Right renal pelvis (tissue), 4 donors: ENCODE data around the gene CHN2. TPM values are rescaled to one million over a fixed set of nuclear protein-coding genes. Genes with fewer than 3 reads are reported as not detected.

Experiments
- DNase-seq, 4 donors: peaks; one replicate each; pipeline ENCODE4 v3.0.0-alpha.2; 2013; ENCODE audit warnings: low read depth in 4 of 4, low spot score in 3 of 4, missing footprints in 1 of 4
- polyA plus RNA-seq, 4 donors: library from polyadenylated mRNA; unstranded; fragments of 120-200 nt; gene quantifications; one replicate each; pipeline ENCODE4 v1.2.1, GENCODE V29; 2013; ENCODE audit not compliant: insufficient read length in 4 of 4

The CHN2 gene
- polyA plus RNA-seq, 4 donors: 10.5 to 23.1 (median 17.6) TPM

DNA sequence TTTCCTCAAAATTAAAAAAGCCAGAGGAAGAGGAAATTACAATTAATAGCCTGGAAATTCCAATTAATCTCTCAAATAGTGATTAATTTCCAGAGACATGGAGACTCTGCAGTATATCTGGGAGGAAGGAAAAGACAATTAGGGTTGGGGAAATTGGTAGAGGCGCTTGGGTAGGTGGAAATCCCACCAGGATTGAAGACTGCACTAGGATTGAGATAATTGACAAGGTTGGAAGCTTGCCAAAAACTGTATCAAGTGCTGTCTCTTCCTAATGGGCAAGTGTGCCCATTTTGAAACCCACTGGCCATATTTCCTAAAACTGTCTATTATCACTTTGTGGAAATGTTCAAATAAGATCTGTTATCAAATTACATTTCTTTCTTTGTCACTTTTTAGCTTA lies 21.6 kb downstream of the CHN2 start:
- no peak for DNase-seq

DNA sequence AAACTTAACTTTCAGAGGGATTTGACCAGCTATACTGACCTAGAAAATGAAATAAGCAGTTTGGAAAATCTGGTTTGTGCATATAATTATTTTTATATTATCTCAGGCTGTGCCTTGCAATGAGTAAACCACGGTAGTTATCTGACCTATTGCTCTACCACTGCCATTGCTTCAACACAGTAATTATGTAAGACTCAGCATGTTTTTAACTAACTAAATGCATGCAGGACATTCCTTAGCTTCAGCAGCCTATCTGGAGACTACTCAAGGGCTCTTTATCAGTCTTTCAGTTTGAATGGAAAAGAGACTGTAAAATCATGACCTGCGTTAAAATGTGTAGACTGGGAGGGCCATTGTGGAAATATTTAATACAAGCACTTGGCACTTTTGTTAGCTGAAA lies 22.5 kb downstream of the CHN2 start:
- DNase-seq: no peak

DNA sequence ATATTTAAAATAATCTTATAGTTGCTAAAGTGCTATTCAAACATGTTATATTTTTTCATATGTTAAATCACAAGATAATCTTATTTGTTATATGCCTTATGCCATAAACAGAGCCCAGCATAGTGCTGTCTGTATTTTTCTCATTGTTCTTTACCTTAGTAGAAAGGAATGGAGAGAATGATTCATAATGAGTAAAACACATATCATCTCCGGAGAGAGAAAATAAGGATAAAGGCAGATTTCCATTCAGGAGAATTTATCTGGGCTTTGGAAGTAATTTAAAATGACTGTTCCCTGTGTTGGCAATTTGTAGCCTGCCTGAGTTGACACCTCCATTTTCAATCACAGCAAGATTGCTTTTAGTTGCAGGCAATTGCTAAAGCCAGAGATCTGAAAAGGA lies 30.2 kb downstream of the CHN2 start:
- DNase-seq: no peak

DNA sequence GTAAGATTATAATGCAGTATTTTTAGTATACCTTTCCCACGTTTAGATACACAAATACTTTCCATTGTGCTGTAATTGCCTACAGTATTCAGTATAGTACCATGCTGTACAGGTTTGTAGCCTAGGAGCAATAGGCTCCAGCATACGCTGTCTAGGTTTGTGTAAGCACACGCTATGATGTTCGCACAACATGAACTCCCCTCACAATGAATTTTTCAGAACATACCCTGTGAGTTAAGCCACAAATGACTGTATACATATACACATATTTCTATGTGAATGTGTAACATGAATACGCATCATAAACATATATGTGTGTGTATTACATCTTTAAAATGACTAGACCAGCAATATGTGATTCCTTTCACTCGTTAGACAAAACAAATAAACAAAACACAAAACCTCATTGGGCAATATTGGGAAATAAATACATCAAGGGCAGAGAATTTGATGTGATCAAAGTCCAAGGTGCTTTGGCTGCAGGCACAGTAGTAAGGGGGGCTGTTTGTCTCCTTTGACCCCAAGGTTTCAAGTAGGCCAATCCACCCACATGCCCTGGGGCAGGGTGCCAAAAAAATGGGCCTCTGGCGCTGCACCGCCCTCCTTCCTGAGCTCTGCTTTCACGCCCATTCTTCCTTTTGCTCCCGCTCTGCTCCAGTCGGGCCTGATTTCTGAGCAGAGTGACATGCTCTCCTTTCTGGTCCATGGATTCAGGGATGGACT lies 33.9 kb downstream of the CHN2 start:
- no peak for DNase-seq

DNA sequence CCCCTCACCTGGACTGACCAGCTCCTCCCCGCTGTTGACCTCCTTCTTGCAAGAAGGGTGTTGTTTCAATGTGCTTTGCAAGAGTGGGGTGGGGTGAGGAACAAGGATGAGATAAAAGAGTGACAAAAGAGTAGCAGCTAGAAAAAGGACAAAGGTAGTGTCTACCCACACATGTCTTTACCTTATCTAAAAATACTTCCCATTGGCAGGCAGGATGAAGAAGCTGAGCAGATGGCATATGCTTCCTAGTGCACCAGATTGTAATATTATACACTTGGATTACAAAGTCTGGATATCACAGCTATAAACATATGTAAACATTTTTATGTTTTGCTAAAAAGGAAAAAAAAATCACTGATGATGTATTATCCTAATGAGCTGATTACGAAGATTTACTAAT lies 34.5 kb downstream of the CHN2 start:
- DNase-seq: no peak

DNA sequence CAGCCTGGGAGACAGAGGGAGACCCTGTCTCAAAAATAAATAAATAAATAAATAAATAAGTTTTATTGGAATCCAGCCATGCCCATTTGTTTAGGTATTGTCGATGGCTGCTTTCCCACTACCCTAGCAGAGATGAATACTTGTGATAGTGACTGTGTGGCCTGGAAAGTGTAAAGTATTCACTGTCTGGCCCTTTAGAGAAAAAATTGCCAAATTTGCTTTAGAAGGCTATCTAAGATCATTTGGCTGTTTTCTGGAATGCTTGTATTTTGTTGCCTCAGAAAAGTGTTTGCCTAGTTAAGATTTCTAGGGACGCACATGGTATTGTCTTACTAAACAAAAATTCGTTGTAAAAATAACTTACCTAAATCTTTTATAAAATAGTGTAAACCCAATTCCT lies 35.4 kb downstream of the CHN2 start:
- DNase-seq: no peak

DNA sequence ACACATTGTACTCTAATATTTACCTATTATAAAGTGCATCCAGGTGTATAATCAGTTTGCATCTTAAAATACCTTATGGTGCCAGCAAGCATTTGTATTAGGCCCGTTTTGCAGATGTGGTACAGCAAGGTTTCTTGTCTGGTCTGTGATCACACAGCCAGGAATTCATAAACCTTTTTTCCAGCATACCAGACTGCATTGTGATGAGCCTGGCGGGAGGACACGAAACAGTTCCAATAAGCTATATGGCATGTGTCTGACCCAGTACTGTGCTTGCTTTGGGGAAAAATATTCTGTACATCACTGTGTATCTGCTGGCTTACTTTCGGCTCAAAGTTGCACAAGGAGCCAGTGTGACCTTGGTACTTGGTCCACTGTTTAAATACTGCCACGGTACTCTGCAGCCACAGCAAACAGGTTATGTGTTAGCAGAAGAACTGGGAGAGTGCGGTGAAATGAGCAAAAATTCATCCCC lies 36.3 kb downstream of the CHN2 start:
- no peak for DNase-seq

DNA sequence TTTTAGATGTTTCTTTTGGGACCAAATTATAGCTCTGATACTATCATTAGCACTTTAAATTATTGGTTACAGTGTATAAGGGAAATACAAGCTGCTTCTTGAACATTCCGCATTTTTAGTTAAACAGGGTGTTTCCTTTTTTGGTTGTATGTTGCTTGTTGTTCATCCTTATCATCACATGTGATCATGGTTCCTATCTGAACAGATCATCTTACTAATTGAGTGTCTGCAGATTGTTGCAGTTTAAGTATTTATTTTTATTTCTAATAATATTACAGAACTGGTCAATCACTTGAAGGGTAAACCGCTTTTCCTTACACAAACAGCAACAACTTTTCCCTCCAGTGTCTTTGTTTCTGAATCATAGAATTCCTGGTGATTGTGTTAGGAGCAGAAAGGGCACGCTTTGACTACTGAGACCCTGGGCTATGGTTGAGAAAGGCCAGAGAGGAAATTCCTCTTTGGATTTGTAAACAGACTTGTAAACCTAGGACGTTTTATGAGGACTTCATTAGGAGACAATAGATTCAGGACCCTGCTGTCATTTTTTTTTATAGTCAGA lies 37.2 kb downstream of the CHN2 start:
- DNase-seq: no peak

DNA sequence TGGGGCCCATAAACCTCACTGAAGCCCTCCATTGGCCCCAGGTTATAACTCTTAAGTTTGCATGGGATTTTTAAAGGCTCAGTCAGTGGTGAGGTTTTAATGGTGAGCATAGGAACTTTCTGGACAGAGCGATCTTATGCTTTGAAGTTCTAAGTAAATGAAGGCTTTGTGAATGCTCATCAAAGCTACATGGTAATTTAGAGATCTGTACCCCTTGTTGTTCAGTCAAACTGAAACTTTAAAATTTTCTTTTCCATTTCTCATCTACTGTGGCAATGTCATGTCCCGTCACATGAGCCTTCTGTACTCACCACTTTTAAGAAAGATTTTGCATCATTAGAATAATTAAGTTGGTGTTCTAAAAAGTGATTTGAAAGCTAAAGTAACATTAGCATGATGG lies 39.9 kb downstream of the CHN2 start:
- DNase-seq: no peak

DNA sequence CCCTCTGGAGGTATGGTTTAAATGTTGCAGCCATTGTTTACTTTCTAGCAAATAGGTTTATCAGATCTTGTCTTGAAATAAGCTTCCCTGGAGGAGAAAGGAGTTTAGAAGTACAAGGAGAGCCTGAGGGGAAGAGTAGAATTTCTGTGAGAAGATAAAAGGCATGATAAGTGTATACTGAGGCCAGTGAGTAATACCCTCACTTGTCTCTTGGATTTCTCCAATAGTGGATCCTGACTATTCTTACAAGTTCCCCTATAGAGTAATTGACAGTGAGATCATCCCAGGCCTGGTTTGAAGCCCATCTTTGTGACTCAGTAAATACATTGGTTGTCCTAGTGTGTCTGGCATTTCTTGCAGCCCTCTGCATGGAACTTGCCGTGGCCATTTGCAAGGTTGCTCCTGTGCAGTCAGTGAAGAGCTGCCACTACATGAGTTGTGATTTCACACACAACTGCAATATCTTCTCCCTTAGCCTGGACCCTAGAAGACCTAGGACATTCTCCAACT lies 41.6 kb downstream of the CHN2 start:
- DNase-seq: no peak

DNA sequence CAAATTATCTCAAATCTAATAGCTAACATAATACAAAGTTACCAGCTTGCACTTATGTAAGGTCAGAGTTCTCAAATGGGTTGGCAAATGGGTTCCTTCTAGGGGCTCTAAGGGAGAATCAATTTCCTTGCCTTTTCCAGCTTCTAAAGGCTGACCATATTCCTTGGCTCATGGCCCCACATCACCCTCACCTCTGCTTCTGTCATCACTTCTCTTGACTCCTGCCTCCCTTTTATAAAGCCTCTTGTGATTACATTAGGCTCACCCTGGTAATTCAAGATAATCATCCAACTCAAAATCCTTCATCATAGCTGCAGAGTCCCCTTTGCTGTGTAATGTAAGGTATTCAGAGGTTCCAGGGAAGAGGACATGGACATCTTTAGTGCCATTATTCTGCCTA lies 42.1 kb downstream of the CHN2 start:
- DNase-seq: no peak

DNA sequence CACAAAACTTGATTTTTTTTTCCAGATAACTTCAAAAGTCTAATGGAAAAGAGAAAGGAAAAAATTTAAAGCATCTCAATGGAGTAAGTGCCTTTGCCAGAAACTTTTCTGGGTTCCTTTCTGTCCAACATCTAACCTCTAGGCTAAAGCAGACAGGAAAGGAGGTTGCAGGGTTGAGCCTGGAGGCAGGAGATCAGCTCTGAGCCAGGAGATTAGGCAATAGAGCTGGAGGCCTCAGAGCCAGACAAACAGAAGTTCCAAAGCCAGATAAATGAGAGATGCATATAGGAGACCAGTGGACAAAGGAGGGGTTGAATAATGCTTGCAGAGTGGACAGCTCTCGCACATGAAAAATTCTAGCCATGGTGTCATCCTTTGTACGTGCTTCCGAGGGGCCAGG lies 42.9 kb downstream of the CHN2 start:
- DNase-seq: no peak

DNA sequence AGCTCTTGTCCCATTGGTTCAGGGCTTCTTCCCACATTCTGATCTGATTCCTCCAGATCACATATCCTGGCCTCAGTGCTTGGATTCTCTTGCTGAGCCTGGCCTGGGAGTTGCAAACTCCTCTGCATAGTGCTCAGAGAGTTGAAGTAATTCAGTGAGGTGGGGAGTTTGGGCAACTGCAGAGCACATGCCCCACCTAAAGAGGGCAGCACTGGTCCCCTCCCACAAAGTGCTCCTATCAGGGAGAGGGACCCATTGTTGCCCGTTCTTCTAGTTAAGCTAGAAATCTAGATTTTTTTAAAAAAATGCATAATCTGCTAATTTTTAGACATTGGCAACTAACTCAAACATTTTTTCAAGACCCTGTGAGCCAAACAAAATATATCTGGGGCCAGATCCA lies 45.1 kb downstream of the CHN2 start:
- DNase-seq: no peak

DNA sequence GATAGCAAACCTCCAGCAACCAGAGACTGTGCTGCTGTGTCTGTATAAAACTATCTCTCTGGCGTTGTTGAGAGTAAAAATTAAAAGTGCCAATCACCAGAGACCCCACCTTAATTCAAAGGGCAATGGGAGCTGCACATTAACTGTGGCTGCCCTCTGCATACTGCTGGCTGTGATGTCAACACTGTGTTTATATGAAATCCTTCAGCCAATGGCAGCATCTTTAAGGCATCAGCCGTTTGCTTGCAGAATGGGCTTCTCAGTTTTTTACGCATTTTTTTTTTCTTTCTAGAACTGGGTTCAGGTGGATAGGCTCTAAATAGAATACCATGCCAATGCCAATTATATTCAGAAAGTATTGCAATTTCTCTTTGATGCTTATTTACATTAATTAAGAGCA lies 47.7 kb downstream of the CHN2 start:
- DNase-seq: no peak

DNA sequence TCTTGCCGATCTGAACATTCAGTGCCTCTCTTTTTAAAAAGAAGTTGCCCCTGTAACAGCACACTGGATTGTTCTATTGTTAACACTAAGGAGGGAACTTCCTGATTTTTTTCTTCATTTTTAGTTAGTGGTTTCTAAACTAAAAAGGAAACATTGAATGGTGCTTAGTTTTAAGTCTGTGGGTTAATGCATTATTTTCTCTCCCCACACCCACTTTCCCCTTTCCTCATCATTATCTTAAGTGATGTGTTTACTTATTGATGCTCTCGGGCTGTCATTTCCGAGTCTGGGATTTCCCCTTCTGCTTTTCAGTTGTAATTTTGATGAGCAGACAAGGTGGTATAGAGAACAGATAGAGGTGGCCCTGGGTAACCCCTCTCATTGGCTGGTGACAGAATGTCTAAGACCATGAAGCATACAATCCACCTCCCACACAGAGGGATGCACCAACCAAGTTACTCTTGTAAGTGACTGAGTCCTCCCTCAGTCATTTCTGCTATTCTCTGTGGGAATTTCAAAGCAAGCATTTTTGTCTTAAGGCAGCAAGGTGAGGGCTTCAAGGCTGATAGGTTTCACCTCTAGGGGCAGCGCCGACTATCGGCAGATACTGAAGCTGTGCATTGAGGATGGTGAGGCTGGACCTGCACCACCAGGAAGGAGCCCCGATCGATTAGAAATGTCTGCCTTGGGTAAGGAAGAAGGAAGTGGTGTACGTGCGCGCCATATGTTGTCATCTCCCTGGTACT lies 49.5 kb downstream of the CHN2 start:
- no peak for DNase-seq

DNA sequence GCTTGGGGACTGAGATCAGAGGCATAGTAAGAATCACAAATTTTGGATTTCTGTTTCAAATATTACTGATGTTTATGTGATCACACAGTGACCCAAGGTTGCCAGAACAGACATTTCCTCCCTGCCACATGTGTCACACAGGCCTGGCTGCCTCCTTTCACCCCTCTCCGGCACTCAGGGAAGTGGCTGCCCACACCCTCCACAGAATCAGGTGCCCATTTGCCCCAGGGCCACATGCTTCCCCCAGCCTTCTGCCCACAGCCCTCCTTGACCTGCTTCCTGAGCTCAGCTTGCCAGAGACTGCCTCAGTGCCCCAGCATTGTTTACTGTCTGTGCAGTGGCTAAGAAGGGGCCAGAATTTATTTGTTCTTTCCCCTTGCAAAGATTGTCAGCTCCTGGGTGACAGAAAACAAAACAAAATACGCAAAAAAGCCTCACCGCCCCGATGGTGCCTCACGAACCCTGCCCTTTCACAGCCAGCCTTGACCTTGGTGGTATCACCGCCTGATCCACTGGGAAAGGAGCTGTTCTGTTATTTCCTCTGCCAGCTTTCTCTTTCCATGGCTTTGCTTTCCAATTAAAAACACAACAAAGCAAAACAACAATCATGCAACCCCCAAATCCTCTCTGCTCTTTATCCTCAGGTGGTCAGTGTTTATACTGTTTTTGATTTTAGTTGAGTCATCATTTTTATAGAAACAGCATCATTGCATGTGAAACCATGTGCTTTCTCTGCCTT lies 52.8 kb downstream of the CHN2 start:
- DNase-seq: no peak

DNA sequence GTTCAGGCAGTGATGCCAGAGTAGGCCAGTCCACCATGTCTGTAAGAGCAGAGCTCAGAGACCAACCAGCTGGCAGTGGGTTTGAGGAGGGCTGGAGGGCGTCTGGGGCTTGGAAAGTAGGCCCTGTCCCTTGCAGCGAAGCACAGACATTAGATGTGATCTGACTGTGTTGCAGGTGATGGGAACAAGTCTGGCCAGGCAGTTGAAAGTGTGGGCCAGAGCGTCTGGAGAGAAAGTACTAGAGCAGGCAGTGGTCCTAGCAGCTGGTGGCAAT lies 53.3 kb downstream of the CHN2 start:
- DNase-seq: no peak

DNA sequence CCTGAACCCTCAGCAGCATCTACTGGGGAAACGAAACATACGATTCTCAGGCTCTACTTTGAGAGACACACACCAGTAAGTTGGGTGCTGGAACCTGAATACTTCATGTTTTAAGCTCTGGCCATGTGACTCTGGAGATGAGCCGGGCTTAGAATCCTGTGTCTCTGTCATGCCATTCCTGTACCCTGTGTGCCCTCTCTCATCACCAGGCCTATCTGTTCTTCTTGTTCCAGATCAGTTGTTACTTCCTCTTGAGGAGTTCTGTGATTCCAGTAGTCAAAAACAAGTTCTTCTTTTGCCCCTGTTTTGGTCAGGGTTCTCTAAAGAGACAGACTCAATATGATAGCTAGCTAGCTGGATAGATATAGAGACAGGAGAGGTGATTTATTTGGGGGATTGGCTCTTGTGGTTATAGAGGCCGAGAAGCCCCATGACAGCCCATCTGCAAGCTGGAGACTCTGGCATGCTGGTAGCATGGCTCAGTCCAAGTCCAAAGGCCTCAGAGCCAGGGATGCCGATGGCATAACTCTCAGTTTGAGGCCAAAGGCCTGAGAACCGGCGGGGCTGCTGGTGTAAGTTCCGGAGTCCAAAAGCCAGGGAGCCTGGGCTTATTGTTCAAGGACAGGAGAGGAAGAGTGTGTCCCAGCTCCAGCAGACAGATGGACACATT lies 54.3 kb downstream of the CHN2 start:
- DNase-seq: no peak

DNA sequence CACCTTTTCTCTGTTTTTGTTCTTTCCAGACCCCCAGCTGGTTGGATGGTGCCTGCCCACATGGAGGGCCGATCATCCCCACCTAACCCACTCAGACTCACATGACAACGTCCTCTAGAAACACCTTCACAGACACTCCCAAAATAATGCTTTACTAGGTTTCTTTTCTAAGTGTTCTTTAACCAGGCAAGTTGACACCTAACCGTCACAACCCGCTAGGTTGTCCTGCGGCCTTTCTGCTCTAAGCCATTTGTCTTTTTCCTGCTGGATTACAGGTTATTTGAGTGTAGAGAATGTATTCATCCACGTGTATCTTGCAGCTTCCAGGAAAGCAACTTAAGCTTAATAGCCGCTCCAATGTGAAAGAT lies 54.8 kb downstream of the CHN2 start:
- no peak for DNase-seq

DNA sequence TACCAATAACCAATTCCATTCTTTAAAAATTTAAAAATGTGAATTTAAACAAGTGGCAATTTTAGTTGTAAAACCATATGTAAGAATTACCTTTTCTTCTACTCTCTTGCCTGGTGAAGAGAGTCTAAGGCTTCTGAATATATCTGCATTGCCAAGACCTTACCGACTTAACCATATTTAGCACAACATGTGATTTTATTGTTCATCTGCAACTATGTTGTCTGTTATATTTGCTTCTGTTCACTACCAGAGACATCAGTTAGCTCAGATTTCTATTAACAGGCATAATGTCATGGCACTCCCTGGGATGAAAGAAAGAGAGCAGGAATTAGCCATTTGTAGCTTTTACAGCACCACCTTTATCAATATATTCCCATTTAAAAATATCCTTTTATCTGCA lies 55.3 kb downstream of the CHN2 start:
- DNase-seq: no peak

DNA sequence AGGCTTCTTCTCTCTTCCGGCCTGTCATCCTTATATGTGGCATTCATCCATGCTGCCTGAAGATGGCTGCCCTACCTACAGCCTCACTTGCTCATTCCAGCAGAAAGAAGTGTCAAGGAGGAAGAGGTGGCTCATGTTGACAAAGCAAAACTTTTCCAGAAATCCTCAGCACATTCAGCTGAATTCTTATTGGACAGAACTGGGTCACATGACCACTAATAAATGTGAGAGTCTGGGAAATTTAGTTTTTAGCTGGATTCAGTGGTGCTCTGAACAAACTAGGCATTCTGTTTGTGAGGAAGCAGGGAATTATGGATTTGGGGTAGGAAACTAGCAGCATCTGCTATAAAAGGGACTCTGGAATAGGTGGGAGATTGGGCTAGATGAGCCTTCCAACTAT lies 58.6 kb downstream of the CHN2 start:
- DNase-seq: no peak
